ENCODE results near the gene PSMG1. TPM values are rescaled to one million over a fixed set of nuclear protein-coding genes. Genes with fewer than 3 reads are reported as not detected.

Gene PSMG1
- total RNA-seq, 1 donor from 2014 or later: 66.4 TPM

- H3K27ac Mint-ChIP-seq (ENCODE audit: unreplicated experiment): no peak overlapping the region
- H3K36me3 Mint-ChIP-seq (ENCODE audit: low read depth): peaks cover 4% of the 10 kb centered on the region
Measured at GRCh38 chr21:39149882-39150281, 33.4 kb downstream of the PSMG1 start.

GRCh38 chr21:39148975-39149374, 34.3 kb downstream of the PSMG1 start:
- H3K9me3 Mint-ChIP-seq (ENCODE audit: low read depth): peaks cover 21% of the 10 kb centered on the region
- no peak overlapping the region for H3K4me3 Mint-ChIP-seq (ENCODE audit: unreplicated experiment)
- no peak overlapping the region for H3K27ac Mint-ChIP-seq (ENCODE audit: unreplicated experiment)
- peaks cover 2% of the 10 kb centered on the region for H3K36me3 Mint-ChIP-seq (ENCODE audit: low read depth)
- no peaks in the 10 kb centered on the region for H3K4me1 Mint-ChIP-seq (ENCODE audit: low read depth)
- DNase-seq (ENCODE audit: low spot score): no peak
- TF ChIP-seq, protein P1, sequence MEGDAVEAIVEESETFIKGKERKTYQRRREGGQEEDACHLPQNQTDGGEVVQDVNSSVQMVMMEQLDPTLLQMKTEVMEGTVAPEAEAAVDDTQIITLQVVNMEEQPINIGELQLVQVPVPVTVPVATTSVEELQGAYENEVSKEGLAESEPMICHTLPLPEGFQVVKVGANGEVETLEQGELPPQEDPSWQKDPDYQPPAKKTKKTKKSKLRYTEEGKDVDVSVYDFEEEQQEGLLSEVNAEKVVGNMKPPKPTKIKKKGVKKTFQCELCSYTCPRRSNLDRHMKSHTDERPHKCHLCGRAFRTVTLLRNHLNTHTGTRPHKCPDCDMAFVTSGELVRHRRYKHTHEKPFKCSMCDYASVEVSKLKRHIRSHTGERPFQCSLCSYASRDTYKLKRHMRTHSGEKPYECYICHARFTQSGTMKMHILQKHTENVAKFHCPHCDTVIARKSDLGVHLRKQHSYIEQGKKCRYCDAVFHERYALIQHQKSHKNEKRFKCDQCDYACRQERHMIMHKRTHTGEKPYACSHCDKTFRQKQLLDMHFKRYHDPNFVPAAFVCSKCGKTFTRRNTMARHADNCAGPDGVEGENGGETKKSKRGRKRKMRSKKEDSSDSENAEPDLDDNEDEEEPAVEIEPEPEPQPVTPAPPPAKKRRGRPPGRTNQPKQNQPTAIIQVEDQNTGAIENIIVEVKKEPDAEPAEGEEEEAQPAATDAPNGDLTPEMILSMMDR (IDR thresholded peaks at IDR 0.05): no peak
- no peaks in the 10 kb centered on the region for H3K27me3 Mint-ChIP-seq (ENCODE audit: low read depth)

More at GRCh38 chr21:39149882-39150281, 33.4 kb downstream of the PSMG1 start:
- Mint-ChIP-seq H3K4me1 (ENCODE audit: low read depth) (peaks cover 4% of the 10 kb centered on the region), H3K9me3 (ENCODE audit: low read depth) (peaks cover 21% of the 10 kb centered on the region), H3K4me3 (ENCODE audit: unreplicated experiment) (no peak overlapping the region), H3K27me3 (ENCODE audit: low read depth) (no peaks in the 10 kb centered on the region)
- DNase-seq (ENCODE audit: low spot score): no peak
- TF ChIP-seq, protein P1 (IDR thresholded peaks at IDR 0.05): no peak

DNA sequence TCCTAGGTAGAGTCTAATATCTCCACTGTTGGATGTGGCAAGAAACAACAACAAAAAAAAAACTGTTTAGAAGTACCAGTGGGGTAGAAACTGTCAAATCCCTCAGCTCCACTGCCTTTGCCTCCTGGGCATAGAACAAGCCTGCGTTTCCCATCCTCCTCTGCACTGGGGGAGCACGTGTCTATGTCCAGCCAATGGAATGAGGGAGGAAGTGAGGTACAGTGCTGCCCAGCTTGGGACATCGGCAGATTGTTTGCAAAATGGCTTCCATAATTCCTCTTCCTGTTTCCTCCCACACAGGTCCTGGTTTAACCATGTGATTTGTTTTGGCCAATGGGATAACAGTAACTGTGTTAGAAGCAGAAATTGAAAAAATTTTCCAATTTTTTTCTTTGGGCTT, 39.1 kb downstream of the PSMG1 start:
- no peaks in the 10 kb centered on the region for H3K4me1 Mint-ChIP-seq (ENCODE audit: low read depth)
- no peak for DNase-seq (ENCODE audit: low spot score)
- TF ChIP-seq, protein P1 (IDR thresholded peaks at IDR 0.05): no peak
- peaks cover 2% of the 10 kb centered on the region for H3K36me3 Mint-ChIP-seq (ENCODE audit: low read depth)
- no peak overlapping the region for H3K4me3 Mint-ChIP-seq (ENCODE audit: unreplicated experiment)
- peaks cover 21% of the 10 kb centered on the region for H3K9me3 Mint-ChIP-seq (ENCODE audit: low read depth)
- H3K27me3 Mint-ChIP-seq (ENCODE audit: low read depth): no peaks in the 10 kb centered on the region
- H3K27ac Mint-ChIP-seq (ENCODE audit: unreplicated experiment): no peak overlapping the region

- peaks cover 3% of the 10 kb centered on the region for H3K4me1 Mint-ChIP-seq (ENCODE audit: low read depth)
- H3K27ac Mint-ChIP-seq (ENCODE audit: unreplicated experiment): no peak overlapping the region
- DNase-seq (ENCODE audit: low spot score): no peak
- peaks cover 2% of the 10 kb centered on the region for H3K36me3 Mint-ChIP-seq (ENCODE audit: low read depth)
- H3K27me3 Mint-ChIP-seq (ENCODE audit: low read depth): no peaks in the 10 kb centered on the region
- H3K4me3 Mint-ChIP-seq (ENCODE audit: unreplicated experiment): no peak overlapping the region
- TF ChIP-seq, protein P1 (IDR thresholded peaks at IDR 0.05): no peak
- peaks cover 21% of the 10 kb centered on the region for H3K9me3 Mint-ChIP-seq (ENCODE audit: low read depth)
Measured at GRCh38 chr21:39142972-39143371, 40.3 kb downstream of the PSMG1 start.

DNA sequence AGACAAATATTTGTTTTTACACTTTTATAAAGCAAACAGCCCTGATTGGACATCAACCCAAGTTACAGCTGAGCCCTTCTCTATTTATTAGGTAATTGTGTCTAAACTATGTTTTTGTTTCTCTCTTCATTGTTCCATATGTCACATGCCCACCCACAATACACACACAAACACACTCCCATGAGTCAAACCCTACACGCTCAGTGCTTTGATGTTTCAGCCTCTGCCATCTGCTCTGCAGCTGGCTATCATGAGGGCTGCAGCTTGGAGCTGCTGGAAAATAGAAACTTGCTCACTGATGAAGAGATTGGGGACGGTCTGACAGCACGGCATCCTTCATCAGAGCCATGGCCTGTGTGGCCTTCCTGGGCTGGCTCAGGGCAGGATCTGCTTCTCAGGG, 41.7 kb downstream of the PSMG1 start:
- H3K27me3 Mint-ChIP-seq (ENCODE audit: low read depth): no peaks in the 10 kb centered on the region
- no peak overlapping the region for H3K27ac Mint-ChIP-seq (ENCODE audit: unreplicated experiment)
- peaks cover 15% of the 10 kb centered on the region for H3K4me1 Mint-ChIP-seq (ENCODE audit: low read depth)
- no peaks in the 10 kb centered on the region for H3K36me3 Mint-ChIP-seq (ENCODE audit: low read depth)
- H3K4me3 Mint-ChIP-seq (ENCODE audit: unreplicated experiment): no peak overlapping the region
- TF ChIP-seq, protein P1 (IDR thresholded peaks at IDR 0.05): no peak
- peaks cover 17% of the 10 kb centered on the region for H3K9me3 Mint-ChIP-seq (ENCODE audit: low read depth)
- no peak for DNase-seq (ENCODE audit: low spot score)

Measured in chondrocyte (in vitro differentiated cells).